Endometrial microvascular endothelial cells (primary cell): ENCODE results near the gene POC1A. TPM values are rescaled to one million over a fixed set of nuclear protein-coding genes. Genes with fewer than 3 reads are reported as not detected.

ENCODE experiments used
- in situ Hi-C: cut with HindIII; loops from 2 replicates; pipeline ENCODE4 v1.10.0; 2017; ENCODE audit warnings: low sequenced_read_pairs, low pct_unique_long_range_greater_than_20kb; ENCODE audit errors: inconsistent ontology term
- total RNA-seq: library from RNA; depleted of rRNA; stranded (reverse); fragments of >200 nt; gene quantifications from one replicate; pipeline ENCODE4 v1.2.3, GENCODE V29; 2015; ENCODE audit errors: inconsistent ontology term

Gene POC1A
- total RNA-seq, 1 donor from 2014 or later, result 12.6 TPM

DNA sequence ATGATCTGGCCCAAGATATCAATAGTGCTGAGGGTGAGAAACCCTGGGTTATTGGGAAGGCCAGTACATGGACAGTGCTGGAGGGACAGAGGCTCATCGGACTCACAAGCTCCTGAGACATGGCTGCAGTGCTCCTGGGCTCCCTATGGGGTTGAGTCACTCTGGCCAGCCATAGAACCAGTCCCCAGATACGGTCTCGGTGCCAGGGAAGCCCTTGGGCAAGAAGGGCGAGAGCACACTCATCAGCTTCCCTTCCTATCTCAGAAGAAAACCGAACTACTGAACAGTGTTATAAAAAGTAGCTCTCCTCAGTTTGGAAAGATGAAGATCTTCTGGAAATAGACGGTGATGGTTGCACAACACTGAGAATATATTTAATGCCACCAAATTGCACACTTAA lies 34.4 kb downstream of the POC1A start:
- in situ Hi-C loops, result no loop called here

DNA sequence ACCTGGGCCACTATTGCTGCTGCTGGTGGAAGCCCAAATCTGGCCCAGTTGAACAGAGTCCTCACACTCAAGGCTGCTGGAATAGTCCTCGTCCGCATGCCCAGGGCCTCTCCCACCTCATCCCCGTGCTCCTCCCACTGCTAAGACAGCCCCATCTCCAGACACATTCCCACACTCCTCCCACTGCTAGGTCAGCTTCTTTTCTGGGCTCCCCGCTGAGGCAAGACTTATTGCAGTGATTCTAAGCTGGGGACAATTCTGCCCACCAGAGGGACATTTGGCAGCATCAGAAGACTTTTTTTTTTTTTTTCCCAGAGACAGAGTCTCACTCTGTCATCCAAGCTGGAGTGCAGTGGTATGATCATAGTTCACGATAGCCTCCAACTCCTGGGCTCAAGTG lies 35.1 kb downstream of the POC1A start:
- in situ Hi-C loops, result no loop called here

DNA sequence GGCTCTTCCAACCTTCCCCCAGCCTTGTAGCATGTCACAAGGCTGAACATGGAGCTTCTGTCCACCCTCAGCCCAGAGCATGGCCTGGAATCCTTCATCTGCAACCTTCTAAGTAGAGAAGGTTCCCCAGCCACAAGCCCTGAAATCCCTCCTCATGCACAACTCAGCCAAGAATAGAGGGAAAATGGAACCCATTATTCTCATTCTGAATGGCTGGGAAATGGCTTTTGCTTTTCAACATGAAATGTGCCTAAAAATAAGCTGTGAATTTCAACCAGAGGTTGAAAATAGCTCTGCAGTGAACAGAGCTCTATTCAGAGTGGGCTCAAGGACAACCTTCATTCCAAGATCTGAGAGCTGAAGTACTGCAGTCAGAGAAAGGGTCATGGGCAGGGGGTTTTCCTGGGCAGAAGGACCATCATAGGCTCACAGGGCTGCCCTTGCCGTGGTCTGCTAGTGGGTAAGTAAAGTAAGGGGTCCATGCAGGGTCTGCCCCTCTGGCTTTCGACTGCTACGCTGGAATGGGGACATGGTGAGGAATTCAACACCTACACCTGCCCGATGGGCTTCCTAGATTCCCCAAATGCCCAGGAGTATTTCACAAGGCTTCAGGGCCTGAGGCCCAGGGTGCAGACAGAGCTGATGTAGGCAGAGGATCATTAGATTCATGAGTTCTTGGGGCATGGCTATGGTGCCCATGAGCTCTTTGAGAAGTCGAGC lies 35.9 kb downstream of the POC1A start:
- in situ Hi-C loops, result no loop called here

DNA sequence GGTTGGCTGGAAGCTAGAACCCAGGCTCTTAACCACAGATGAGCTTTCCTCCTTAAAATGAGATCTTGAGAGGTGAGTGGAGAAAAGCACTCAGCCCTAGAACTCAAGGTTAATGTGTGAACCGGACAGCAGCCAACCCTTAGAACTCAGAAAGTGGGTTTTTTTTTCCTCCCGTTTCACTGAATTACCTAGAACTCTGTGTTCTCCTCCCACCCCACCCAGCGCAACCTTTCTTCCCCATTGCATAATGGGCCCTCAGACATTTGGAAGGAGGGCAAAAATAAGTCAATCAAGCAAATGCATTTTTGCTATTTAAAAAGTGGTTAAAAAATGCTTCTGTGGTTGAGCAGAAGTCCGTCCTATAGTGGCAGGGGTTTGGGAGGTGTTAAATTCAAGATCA lies 36.7 kb downstream of the POC1A start:
- in situ Hi-C loops, result no loop called here

DNA sequence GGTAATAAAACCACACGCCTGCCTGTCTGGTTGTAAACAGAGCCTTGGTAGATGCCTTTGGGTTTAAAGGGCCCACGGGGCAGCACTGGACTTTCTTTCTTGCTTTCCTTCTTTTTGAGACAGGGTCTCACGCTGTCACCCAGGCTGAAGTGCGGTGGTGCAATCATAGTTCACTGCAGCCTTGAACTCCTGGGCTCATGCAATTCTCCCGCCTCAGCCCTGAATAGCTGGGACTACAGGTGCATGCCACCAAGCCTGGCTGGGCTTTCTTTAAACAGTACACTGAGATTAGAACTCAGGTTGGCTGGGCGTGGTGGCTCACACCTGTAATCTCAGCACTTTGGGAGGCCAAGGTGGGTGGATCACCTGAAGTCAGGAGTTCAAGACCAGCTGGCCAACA lies 42.2 kb downstream of the POC1A start:
- in situ Hi-C loops, result no loop called here

DNA sequence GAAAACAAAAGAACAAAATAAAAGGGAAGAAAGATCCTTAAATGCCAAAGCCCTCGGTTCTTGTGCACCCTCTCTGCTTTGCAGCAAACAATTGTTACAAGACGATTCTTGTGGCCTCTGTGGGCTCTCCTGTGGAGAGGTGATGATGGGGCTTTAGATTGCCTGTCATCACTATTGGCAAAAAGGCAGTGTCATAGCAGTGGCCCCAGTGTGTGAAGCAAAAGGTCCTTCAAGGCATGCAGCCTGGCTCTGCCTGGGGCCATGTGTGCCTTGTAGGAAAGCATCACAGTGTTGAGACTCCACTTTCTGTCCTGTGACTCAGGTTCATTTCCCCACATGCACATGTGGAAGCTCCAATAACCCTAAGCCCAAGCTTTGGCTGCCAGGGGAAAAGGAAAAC lies 43.7 kb downstream of the POC1A start:
- in situ Hi-C loops, result no loop called here

DNA sequence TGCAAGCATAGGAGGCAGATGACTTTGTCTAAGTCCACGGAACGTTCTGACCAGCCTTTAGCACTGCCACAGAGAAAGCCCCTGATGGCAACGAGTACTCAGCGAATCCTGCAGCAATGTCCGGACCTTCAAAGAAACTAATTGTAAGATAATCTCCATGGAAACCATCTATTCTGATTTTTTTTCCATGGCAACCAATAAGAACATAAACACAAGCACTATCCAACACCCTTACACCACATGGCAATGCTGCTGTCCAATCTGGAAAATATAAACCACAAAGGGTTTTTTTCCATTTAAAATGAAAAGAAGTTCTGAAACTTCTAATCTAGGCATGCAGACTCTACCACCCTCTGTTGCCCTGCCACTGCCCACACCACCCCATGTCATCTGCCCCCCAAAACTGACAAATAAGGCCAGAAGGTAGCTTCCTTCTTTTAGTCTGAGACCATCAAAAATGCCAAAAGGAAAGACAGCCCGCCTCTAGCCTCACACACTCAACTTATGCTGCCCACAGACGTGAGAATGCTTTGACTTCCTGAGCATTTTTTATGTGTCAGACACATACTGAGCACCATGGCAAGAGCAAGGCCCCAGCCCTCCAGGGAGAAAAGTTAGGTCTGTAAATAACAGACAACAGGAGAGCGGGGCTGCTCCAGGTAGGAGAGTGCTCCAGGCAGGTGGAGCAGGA lies 44.5 kb downstream of the POC1A start:
- in situ Hi-C loops, result no loop called here

DNA sequence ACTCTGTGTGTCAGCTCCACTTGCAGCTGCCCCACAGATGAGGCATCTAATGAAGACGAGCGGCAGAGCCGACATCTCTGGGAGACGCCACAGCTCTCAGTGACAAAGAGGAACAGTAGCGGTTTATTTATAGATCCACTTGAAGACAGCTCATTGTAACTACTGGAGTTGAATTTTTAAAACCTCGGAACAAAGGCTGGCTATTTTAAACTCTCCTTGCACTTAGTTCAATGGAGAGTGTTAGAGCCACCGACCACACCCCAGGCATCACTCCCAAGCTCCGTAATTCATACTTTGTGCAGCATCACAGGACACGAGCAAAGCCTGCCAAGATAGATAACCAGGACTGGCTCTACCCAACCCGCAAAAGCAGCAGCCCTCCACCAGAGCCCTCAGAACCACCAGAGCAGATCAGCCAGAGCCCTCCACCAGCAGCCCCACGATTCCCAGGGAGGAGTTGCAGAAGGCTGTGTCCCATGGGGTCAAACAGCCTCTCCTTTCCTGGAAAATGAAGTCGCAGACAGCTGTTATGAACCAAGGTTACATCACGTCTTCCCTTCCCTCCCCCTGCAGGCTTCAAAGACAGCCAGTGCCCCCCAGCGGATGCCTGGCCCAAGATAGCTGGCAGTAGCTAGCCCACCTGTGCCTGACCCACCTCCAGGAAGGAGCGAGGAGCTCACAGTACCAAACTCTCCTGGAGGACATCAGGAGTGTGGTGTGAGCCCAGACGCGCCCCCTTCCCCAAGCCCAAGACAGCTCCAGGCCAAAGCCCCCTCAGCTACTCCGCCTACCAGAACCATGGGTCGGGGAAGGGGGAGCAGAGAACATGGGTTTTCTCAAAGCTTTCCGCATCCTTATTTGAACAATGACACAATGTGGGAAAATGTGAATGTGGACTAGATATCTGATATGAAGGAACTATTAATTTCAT lies 45.7 kb downstream of the POC1A start:
- in situ Hi-C loops, result no loop called here

DNA sequence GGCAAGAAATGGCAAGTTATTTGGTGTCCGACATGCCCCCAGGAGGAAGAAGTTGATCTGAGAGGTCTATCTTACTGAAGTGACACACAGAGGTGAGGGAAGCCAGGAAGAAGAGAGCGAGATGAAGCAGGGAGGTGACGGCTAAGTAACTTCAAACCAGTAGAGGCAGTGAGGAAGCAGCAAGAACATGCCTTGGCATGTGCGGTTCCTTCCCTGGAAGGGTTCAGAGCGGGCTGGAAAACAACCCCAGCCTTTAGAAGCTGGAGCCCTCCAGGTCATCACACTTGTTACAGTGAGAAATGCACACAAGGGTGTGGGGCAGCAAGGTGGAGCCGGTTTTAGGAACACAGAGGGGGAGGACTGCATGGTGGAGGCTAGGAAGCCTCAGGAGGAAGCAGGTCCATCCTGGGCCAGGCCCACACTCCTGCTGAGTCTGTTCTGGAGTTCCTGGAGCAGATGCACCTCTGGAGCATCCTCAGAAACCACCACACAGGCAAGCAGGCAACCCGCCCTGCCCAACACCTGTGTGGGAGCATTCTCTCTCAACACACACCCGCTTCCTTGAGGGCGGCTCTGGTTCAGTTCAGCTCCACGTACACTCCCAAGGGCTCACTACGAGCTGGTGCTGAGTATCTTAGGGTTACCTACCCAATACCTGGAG lies 47.1 kb downstream of the POC1A start:
- in situ Hi-C loops, result no loop called here

DNA sequence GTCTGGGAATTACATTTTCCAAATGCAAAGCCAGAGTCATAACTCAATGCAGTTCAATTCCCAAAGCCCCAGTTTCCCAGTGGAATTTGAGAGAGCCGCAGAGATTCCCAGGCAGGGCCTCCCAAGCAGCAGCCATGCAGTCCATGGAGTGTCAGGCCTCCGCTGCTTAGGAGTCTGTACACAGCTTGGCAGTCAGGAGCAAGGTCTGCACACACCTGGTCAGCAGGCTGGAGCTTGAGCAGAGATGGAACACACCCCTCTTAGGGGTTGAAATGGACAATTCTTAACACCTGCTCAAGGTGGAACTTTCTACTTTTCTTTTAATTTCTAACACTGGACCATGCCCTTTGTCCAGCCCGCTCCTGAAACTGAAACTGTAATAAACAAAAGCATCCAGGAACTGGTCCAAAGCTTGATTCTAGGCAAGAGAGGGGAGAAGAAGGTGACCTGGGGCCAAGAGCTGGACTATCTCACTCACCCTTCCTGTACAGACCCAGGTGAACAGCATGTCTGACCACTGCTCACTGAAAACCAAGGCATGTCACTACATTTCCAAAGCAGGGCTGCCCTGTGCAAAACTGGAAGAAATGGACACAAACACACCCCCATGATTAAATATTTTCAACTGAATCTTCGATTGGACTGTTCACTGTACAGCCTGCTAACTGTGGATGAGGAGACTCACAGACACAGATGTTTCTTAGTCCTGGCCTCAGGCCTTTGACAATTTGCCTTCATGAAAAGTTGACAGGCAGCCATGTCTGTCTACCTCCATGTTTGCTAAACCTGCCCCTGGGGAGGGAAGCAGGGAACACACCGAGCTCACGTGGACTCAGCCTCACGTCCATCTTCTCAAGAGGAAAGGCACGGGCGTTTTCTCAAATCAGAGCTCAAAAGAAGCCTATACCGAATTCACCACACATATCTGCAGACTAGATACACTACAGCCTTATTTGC lies 49.3 kb downstream of the POC1A start:
- in situ Hi-C loops, result no loop called here

DNA sequence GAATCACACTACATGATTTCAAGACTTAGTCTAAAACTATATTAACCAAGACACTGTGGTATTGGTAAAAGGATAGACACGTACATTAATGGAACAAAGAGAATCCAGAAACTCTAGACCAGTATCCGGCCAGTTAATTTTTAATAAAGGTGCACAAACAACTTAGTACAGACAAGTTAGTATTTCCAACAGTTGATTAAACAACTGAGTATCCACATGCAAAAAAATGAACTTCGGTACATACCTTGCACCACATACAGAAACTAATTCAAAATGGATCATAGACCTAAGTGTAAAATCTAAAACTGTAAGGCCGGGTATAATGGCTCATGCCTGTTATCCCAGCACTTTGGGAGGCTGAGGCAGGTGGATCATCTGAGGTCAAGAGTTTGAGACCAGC lies 51.3 kb downstream of the POC1A start:
- in situ Hi-C loops, result no loop called here

DNA sequence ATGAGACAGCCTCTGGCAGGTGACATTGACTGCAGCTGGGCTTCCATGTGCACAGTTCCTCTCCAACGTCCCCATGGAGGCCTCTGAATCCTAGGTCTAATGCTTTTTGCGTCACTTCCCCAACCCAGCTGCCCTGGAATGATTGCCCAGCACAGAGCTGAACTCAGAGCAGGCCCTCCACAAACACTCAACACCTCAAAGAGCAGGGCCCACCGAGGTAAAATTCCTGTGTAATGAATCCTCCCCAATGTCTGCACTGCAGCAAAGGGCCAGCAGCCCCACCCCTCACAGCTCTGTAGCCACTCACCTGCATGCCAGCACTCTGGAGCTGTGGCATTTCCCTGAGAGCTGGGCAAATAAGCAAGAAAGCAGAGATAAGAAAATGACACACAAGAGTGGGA lies 55.2 kb downstream of the POC1A start:
- in situ Hi-C loops, result no loop called here

DNA sequence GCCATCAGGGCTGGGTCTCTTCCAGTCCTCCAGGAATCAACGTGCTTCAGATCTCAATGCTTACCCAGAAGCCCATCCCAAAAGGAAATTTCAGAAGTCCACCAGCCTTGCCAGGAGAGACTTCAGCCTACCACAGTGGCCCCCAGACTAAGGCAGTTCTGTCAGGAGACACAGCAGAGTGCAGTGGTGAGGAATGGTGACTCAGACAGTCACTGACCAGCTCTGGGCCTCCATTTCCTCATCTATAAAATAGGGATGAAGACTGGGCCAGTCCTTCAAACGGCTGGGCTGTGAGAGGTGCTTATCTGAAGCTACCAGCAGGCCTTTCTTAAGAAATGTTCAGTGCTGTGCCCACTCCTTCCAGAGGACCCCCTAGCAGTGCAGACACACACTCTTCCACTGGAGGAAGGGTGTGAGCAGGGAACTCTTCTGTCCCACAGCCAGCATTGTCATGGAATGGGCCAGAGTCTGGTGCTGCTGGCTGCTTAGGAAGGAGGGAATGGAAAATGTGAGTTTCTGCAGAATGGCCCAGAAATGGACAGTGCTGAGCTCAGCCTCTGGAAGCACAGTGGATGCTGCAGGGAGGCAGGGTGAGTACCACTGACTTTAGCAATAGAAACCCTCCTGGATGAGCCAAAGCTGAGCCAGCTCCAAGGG lies 56.2 kb downstream of the POC1A start:
- in situ Hi-C loops, result no loop called here

DNA sequence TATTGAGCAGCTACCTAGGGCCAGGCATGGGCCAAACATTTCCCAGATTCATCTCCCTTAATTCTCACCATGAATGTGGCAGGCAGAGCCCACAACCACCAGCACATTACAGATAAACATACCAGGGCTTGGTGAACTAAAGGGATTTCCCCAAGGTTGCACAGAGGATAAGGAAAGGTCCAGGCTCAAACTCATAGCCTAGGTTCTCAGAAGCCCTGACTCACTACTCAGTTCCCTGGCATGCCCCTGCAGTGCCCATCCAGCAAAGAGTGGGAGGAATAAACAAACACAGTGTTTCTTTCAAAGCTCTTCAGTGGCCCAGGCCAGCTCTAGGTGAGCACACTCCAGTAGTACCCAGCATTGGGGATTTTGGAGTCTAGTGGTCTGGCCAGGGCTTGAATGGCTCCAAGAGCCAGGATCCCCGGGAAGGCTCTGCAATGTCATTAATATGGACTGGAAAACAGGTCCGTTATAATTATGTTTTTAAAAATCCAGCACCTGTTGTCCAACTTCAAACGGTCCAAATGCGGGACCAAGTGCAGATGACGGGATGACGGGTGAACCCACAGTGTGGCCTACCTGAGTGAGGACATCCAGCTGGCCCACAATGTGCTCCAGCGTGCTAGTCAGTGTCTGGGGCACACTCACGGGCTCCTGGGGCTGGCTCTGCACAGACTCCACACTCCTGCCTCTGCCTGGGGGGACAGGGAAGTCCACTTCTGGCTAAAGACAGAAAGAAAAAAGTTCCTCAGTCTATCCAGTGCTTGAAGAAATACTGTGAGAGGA lies 58.0 kb downstream of the POC1A start:
- in situ Hi-C loops, result no loop called here

DNA sequence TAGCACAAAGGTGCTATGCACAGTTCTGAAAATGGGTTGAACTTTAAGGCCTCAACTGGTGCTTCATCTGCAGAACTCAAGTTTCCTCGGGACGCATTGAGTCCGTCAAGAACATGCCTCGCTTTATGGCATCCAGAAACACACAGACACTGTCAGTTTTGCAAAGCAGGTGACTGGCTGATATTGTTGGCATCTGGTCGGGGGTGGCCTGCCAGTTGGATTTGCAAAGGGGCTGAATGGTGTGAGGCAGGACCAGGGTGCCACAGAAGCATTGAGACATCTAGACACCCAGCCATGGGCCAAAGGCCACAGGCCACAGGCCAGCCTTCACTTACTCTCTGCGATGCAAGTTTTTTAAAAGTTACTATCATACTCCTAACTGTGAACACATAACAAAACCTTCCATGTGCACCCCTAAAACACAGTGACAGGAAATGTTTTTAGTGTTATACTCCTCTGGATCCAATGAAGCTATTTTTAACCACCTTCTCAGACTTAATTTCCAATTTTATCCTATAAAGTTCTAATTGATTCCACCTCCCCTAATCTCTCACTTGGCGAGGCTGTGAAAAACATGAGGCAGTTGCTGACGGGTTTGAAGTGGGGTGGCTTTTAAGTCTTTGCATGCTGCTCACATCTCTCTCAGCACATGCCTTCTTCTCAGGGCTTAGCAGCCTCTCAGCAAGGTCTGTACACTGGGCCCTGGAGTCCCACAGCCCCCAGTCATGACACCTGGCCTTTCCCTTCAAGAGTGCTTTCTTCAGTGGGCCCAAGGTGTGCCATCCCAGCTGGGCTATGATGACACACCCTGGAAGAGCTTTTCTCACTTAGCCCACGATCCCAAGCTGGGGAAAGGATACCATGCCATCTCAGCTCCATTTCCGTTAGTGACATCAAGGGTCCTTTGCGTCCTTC lies 59.4 kb downstream of the POC1A start:
- in situ Hi-C loops, result no loop called here
